NOMO-1 treated with DMSO at 0.1 percent for 48 hours (cell line): ENCODE measurements around the gene INPP5A.

Experiments
- DNase-seq: peaks from one replicate; lab custom pipeline; 2025; ENCODE audit not compliant: unreplicated experiment; lab: John Stamatoyannopoulos, UW

Gene INPP5A

GRCh38 chr10:132611026-132611910 is 73.7 kb downstream of the INPP5A start:
- DNase-seq: no peak

- no peak for DNase-seq
These were observed 74.4 kb downstream of the INPP5A start for GRCh38 chr10:132611986-132612385.

GRCh38 chr10:132612571-132613504 is 75.3 kb downstream of the INPP5A start:
- no peak for DNase-seq

DNA sequence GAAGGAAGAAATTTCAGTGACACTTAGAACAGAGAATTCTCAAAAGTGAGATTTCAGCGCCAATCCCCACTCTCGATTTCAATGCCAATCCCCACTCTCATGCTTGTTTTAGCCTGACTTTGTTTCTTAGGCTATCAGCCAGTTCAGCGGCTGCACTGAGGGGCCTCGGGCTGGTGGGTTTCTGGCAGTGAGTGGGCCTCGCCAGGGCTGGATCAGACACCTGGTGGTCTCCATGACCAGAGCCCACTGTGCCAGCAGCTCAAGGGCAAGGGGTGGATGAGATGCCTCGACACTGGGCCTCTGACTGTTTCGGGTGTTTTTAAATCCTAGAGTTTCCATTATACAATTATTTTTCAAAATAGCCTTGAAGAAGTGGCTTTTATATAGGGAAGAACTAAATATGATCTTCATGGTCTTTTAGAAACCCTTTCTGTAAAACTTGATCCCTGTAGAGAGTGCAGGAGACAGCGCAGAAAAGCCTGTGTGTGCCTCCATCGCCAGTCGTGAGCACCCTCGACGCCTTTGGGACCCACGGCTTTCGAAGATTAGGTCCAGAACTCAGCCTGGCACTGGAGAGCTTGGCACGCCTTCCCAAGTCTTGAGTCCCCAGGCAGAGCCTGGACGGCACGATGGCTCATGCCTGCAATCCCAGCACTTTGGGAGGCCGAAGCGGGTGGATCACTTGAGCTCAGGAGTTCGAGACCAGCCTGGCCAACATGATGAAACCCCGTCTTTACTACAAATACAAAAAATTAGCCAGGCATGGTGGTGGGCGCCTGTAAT is 76.2 kb downstream of the INPP5A start:
- DNase-seq: no peak

GRCh38 chr10:132614431-132615340 is 77.1 kb downstream of the INPP5A start:
- DNase-seq: no peak

- DNase-seq: no peak
These were observed 78.0 kb downstream of the INPP5A start for GRCh38 chr10:132615341-132616169.

GRCh38 chr10:132616170-132616995 is 78.8 kb downstream of the INPP5A start:
- no peak for DNase-seq

DNA sequence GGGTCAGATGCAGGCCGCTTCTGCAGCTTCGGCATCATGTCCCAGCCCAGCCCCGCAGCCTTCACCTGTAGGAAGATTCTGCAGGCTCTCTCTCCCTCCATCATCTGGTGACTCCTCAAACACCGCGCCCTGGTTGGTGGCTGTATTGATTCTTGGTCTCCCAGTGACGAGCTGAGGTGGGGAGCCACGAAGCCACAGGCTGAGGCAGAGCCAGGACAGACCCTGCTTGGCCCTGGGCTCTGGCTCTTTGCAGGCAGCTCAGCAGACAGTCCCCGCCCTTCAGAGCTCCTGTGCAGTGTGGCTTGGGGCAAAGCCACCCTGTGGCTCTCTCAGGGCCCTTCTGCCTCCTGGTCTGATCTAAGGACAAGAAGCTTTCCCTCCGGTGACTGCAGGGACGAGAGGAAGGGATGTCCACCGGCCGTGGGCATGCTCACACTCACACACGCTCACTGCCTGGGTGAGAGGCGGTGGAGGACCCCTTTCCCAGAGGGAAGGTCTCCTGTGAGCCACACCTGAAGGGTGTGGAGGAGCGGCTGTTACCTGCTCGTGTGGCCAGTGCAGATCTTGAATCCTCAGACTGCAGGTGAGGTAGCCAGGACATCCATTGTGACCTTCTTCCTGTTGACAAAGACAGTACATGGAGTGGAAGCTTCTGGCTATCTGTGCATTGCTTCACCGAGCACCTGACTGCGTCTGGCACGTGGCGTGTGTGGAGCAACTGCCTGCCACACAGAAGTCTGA is 79.6 kb downstream of the INPP5A start:
- DNase-seq: no peak

- DNase-seq: no peak
These were observed 80.1 kb downstream of the INPP5A start for GRCh38 chr10:132617737-132618052.

DNA sequence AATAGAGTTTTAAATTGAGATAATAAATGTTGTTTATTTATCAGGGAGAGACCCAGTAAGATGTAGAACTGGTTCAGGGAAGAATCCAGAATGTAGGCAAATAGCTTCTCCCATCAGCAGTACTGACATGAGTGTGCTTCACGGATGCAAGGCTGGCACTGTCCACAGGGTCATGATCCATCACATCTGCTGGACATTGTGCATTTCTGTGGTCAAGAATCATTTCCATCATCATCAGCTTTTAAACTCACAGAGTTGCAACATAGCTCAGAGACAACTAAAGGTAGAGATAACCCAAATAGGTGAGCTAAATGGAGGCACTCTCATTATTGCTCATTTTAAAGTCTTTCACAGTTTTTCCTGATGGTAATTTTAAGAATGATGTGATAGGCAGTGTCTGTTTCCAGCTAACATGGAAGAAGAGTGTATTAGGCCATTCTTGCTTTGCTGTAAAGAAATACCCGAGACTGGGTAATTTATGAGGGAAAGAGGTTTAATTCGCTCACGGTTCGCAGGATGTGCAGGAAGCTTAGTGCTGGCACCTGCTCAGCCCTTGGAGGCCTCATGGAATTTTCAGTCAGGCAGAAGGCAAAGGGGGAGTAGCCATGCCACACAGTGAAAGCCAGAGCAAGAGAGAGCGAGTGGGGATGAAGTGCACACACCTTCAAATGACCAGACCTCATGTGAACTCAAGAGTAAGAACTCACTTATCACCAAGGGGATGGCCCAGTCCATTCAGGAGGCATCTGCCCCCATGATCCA is 80.8 kb downstream of the INPP5A start:
- DNase-seq: no peak

- no peak for DNase-seq
These were observed 82.3 kb downstream of the INPP5A start for GRCh38 chr10:132619927-132620326.

GRCh38 chr10:132624061-132624846 is 86.7 kb downstream of the INPP5A start:
- no peak for DNase-seq

GRCh38 chr10:132624847-132625471 is 87.4 kb downstream of the INPP5A start:
- no peak for DNase-seq

DNA sequence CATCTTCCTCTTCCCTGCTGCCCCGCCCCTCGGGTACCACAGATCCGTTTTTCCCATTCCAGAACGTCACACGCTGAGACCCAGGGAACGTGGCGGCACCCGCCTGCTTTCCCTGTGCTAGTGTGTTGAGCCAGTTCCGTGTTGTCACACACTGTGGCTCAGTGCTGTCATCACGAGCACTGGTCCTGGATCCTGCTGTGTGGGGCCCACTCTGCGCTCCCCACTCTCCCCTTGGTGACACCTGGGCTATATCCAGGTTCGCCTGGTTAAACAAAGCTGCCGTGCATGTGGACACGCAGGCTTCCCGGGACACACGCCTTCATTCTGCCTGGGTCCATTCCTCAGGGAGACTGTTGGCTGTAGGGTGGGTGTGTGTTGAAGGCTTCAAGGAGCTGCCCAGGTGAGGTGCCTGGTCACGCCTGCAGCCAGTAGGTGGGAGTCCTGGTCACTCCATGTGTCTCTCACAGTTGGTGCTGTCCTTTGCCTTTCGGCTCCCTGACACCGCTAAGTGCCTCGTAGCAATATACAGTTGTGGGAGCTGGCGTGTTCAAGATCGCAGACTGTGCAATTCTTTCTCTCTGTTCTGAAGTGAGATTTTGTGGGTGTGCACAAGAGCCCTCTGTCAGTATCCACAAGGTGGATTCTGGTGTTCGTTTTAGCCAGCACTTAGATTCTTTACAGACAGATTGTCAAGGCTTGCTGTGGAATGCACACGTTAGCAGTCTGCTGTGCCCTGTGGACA is 88.6 kb downstream of the INPP5A start:
- no peak for DNase-seq
